Erythroblast (primary cell): ENCODE data around the gene ATXN2.

Experiments used
- GATA1 ChIP-seq: IDR thresholded peaks from 2 replicates; pipeline ENCODE4 v1.6.1; 2011; ENCODE audit warnings: low read depth, mild to moderate bottlenecking, control low read depth, low read length, moderate library complexity
- POLR2A ChIP-seq: IDR thresholded peaks from 2 replicates; pipeline ENCODE4 v1.6.1; 2011; ENCODE audit warnings: mild to moderate bottlenecking, low read length

- TF ChIP-seq POLR2A (no peak), GATA1 (no peak)
Observed at GRCh38 chr12:111557271-111558106, 41.6 kb downstream of the ATXN2 start.
